Iris pigment epithelial cell (primary cell): ENCODE measurements around the gene TMEM44.
A peak's percentile ranks its signal among the peaks of the same experiment; 100 is the strongest.
"Not testable (repeated sequence)": the region's sequence is repeated elsewhere in the genome, so short reads cannot be mapped to it uniquely, and the experiment has no call there.

Experiments used
- DNase-seq: peaks from one replicate; pipeline ENCODE4 v3.0.0-alpha.2; 2011; ENCODE audit warnings: low read depth

Gene TMEM44

DNA sequence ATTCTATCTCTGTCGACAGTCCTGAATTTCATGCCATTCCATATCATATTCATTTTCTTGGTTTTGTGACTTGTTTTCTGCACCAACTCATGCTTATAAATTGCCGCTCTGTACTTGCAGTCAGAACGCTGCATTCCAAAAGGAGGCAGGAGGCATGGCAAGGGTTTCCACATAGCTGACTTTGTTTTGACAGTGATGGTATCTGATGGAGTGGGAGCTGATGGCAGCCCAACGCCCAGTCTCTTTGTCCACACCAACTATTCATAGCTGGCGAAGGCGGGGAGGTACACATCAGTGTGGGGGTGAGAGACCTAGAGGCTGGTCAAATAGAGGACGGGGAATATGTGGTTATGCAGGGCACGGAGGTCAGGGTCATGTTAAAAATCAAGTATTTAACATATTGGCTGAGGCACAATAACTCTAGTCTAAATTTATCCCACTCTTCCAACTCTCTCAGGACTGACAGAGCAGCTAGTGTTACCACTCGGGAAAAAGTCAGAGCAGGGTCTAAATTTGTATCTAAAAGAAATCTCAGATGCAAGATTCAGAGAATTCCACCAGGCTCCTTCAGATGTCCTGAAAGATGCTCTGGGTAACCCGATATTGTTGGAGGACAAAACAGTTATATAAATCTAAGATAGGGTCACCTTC, 78.6 kb downstream of the TMEM44 start:
- DNase-seq: no peak

DNA sequence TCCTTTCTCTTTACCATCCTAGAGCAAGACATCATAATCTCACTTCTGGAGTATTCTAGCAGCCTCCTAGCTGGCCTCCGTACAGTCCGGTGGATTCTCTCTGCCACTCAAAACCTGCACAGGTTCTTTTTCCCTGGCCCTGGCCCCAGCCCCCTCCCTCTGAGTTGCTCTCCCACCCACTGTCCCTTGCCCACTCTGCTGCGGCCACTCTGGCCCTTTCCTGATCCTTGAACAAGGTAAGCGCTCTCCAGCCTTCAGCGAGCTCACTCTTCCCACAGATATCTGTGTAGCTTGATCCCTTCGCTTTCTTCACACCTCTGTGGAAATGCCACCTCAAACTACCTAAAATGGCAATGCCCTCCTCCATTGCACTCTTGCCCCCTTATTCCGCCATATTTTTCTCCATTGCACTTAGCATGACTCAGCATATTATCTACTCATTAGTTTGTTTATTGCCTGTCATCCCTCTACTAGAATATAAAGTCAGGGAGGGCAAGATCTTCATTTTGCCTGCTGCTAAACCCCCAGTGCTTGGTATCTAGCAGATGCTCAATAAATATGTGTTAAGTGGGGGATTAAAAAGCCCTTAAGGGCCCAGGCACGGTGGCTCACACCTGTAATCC, 80.8 kb downstream of the TMEM44 start:
- no peak for DNase-seq

DNA sequence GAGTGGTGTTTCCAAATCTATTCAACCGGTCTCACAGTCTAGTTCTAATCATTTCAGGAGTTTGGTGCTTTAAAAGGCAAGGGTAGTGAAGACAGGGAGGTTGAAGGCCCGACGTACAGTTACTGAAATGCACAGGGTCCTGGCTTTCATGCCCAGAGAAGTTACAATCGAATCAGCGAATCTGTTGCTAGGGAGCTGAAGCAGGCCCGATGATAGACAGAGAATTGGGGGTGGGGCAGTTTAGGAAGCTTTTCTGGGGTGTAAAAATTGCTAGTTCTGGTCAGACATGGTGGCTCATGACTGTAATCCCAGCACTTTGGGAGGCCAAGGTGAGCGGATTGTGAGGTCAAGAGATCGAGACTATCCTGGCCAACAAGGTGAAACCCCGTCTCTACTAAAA, 83.4 kb downstream of the TMEM44 start:
- DNase-seq: no peak

DNA sequence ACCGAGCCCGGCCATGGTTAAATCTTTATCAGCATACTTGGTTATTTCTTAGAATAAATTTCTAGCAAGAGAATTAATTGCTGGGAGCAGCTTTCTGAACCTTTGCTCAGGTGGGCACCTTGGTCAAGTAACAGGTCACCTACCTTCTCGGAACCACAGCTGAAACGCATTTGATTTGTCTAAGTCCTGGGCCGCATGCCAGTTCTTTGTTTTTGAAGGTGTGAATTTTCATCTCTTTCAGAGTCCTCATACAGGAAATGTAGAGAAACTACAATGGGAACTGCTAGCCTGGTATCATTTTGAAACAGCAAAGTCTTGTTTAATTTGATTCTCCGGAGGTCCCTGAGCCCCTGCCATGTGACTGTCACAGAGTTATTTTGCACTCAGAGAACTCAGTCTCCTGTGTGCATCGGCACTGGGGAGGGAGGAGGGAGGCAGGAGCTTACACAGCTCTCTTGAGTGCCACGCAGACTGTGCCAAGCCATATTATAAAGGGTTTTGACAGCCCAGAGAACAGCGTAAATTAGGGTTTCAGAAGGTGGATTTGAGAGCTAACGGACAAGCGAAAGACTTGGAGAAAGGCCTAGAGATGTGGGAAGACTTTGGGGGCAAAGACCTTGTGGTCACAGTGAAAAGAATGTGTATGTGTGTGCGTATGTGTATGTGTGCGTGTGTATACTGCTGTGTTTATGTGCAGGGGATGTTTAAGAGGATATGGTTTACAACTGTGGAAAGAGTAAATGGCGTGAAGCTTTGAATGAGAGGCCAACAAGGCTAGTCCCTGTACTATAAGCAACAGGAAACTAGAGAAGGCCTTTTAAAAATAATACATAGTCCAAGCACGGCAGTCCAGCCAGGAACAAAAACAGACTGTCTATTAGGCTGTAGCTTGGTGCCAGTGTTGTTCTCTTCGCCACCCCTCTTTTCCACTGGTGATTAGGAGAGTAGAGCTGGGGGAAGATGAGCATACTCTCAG, 84.6 kb downstream of the TMEM44 start:
- peak; percentile 38 for DNase-seq

DNA sequence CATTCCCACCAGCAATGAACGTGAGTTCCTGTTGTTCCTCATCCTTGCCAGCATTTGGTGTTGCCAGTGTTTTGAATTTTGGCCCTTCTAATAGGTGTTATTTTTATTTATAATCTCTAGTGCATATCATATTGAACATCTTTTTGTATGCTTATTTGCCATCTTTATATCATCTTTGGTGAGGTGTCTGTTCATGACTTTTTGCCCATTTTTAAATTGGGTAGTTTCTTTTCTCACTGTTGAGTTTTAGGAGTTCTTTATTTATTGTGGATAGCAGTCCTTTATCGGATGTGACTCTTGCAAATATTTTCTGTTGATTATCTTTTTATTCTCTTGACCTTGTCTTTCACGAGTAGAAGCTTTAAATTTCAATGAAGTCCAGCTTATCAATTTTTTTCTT, 86.2 kb downstream of the TMEM44 start:
- no peak for DNase-seq

DNA sequence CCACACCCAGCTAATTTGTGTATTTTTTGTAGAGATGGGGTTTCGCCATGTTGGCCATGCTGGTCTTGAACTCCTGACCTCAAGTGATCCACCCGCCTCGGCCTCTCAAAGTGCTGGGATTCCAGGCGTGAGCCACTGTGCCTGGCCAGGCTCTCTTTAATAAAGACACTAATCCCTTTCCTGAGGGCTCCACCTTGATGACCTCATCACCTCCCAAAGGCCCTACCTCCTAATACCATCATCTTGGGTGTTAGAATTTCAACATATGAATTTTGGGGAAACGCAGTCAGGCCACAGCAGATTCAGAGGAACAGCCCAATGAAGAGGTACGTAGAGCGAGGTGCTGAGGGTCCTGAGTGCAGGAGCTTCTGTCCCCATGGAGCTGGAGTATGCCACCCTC, 87.7 kb downstream of the TMEM44 start:
- not testable (repeated sequence) for DNase-seq

DNA sequence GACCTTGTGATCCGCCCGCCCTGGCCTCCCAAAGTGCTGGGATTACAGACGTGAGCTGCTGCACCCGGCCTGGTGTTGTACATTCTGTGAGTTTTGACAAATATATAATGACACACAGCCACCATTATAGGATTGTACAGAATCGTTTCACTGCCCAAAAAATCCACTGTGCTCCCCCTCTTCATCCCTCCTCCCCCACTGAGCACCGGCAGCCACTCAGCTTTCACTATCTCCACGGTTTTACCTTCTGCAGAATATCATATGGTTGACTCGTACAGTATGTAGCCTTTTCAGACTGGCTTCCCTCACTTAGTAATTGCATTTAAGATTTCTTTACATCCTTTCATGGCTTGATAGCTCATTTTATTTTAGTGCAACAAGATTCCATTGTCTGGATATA, 89.7 kb downstream of the TMEM44 start:
- no peak for DNase-seq

DNA sequence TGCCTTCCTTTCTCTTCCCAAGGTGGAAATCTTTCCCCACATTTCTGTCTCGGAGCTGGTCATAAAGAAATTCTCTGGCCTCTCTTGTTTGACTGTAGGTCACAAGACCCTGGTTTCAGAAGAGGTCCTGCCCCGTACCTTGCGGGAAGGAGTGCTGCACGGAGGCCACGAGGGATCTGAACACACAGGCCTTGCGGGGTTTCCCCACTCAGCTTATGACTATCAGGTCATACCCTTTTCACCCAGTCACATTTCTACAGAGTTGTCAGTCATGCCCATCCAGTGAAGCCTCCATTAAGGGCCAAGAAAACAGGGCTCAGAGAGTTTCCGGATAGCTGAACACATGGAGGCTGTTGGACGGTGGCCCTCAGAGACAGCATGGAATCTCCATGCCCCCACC, 91.7 kb downstream of the TMEM44 start:
- no peak for DNase-seq

DNA sequence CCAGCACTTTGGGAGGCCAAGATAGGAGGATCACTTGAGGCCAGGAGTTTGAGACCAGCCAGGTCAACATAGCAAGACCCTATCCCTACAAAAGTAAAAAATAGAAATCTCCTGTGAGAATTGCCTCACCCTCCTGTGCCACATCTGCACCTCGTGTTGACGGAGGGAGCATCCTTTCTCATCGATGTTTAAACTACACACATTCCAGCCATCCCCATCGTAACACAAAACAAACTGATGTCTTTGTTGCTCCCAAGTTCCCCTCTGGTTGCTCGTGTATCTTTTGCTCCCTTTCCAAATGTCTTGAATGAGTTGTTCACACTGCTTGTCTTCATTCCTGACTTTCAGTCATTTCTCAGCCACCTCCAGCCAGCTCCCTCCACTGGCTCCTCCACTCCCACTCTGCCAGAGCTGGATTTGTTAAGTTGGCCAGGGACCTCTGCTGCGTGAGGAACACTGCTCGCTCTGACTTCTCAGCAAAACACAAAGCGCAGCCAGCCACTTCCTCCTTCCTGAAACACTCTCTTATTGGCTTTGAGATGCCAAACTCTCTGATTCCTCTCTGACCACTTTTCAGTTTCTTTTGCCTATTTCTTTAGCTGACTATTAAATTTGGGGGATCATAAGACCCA, 92.8 kb downstream of the TMEM44 start:
- DNase-seq: no peak

DNA sequence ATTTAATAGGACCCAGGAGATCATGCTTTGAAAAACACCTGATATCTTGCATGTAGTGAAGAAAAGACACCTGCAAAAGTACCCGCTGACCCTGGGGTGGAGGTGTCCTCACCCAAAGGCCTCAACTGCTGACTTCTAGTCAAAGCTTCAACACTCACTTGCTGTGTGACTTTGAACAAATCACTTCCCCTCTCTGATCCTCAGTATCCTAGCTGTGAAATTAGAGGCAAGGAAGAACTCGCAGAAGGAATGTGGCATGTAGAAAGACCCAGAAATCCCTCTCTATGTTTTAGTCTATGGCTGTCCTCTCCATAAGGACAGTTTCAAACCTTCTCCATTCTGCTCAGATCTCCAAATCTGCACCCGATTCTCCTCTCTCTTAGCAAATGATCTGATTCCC, 93.7 kb downstream of the TMEM44 start:
- no peak for DNase-seq

DNA sequence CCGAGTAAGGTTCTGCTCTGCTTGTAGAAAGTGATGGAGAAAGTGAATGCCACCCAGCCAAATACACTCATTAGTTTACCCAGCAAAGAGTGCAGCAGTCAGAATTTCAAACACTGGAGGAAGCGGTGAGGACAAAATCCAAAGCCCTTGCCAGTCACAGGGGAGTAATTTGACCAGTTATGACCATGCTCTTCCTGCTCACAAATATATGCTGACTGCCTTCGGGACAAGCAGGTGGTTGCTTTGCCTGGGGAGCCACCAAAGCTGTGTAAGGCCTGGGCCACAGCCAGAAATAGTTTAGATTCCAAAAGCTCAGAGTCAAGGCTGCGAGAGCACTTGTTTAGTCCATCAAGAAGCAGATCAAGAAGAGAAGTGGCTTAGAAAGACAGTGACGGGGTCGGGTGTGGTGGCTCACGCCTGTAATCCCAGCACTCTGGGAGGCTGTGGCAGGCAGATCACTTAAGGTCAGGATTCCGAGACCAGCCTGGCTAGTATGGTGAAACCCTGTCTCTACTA, 95.4 kb downstream of the TMEM44 start:
- peak; percentile 81 for DNase-seq
